ENCODE measurements around the gene ZBTB21.

ZBTB21 gene

DNA sequence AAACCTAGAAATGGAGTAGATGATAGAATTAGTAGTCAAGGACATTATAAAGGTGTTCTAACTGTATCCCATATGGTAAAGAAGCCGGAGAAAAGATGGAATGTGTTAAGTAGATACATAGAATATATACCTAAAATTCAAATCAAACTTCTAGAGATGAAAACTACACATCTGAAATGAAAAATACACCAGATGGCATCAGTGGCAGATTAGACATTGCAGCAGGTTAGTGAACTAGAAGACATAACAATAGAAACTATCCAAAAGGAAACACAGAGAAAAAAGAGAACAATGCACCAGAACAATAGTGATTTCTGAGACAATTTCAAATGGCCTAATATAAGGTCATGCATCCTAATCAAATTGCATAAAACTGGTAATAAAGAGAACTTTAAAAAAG lies 26.9 kb downstream of the ZBTB21 start:
- in situ Hi-C loops (cut with MboI; ENCODE audit: low sequenced_read_pairs) = no loop called here
- no peaks in the 10 kb centered on the region for H3K27me3 ChIP-seq (ENCODE audit: low read depth)
- H3K36me3 ChIP-seq (replicated peaks) = no peaks in the 10 kb centered on the region
- no peak for DNase-seq (ENCODE audit: low spot score in 2 of 2)
- H3K4me3 ChIP-seq = no peak overlapping the region
- no peaks in the 10 kb centered on the region; the same call in 1 of the 2 replicates for H3K9me3 ChIP-seq
- H3K4me1 ChIP-seq = no peaks in the 10 kb centered on the region

DNA sequence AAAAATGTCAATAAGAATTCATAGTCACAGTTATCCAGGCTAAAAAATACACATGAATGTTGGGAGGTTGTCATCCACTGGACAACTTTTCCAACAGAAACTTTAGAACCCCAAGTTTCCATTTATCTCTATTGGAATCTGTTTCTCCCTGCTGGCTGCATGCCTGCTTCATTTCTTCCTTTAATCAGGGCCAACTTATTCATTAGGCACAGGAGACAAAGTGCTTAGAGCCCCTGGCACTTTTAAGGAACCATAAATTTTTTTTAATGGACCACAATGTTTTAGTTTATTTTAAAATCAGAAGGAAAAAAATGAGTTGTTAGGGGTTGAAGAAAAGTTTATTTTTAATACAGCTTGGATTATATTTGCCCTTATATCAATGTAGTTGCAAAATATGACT lies 29.6 kb downstream of the ZBTB21 start:
- no peak overlapping the region for H3K4me3 ChIP-seq
- H3K36me3 ChIP-seq (replicated peaks) = no peaks in the 10 kb centered on the region
- H3K4me1 ChIP-seq = no peaks in the 10 kb centered on the region
- in situ Hi-C loops (cut with MboI; ENCODE audit: low sequenced_read_pairs) = no loop called here
- H3K27me3 ChIP-seq (ENCODE audit: low read depth) = no peaks in the 10 kb centered on the region
- DNase-seq (ENCODE audit: low spot score in 2 of 2) = no peak
- no peaks in the 10 kb centered on the region; the same call in 1 of the 2 replicates for H3K9me3 ChIP-seq

DNA sequence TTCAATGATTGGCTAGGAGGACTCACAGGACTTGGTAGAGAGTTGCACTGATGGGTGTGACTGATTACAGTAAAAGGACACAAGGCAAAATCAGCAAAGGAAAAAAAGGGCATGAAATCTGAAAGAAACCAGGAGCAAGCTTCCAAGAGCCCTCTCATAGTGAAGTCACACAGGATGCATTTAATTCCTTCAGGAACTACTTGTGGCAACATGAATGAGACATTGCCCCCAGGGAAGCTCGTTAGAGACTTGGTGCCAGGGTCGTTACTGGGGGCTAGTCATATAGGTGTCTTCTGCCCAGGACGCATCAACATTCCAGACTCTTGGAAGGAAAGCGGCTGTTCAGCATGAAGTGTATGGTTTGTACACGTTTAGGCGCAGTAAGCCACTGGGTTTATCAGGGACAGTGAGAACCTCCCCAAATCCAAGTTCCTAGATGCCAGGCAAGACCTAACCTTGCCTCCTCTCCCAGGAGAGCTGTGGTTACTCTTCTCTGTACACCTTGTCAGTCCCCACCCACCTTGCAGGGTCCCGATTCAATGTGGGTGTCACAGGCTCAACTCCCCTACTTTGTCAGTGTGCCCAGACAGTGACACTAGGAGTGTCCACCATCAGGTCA lies 30.3 kb downstream of the ZBTB21 start:
- Histone ChIP-seq H3K4me1 (no peaks in the 10 kb centered on the region), H3K9me3 (no peaks in the 10 kb centered on the region; the same call in 1 of the 2 replicates), H3K36me3 (replicated peaks) (no peaks in the 10 kb centered on the region), H3K27me3 (ENCODE audit: low read depth) (no peaks in the 10 kb centered on the region), H3K4me3 (no peak overlapping the region)
- DNase-seq (ENCODE audit: low spot score in 2 of 2) = no peak
- in situ Hi-C loops (cut with MboI; ENCODE audit: low sequenced_read_pairs) = no loop called here

DNA sequence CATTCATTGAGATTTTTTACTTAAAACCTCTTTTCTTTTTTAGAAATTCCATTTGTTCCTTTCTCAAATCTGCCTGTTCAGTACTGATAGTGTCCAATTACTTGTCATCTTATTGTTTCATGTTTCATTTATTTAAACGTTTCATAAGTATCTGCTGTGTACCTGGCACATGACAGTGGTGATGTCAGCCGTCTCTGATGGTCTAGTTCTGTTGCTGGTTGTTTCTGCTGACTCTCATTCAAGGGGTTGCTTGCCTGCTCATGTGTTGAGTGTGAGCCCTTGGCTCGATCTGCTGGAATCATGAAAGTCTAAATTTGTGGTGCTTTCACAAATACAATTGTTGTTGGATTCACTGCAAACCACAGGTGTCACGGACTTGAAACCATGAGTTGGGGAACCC lies 30.8 kb downstream of the ZBTB21 start:
- Histone ChIP-seq H3K36me3 (replicated peaks) (no peaks in the 10 kb centered on the region), H3K4me3 (no peak overlapping the region), H3K4me1 (no peaks in the 10 kb centered on the region), H3K9me3 (no peaks in the 10 kb centered on the region; the same call in 1 of the 2 replicates), H3K27me3 (ENCODE audit: low read depth) (no peaks in the 10 kb centered on the region)
- DNase-seq (ENCODE audit: low spot score in 2 of 2) = no peak
- in situ Hi-C loops (cut with MboI; ENCODE audit: low sequenced_read_pairs) = no loop called here

DNA sequence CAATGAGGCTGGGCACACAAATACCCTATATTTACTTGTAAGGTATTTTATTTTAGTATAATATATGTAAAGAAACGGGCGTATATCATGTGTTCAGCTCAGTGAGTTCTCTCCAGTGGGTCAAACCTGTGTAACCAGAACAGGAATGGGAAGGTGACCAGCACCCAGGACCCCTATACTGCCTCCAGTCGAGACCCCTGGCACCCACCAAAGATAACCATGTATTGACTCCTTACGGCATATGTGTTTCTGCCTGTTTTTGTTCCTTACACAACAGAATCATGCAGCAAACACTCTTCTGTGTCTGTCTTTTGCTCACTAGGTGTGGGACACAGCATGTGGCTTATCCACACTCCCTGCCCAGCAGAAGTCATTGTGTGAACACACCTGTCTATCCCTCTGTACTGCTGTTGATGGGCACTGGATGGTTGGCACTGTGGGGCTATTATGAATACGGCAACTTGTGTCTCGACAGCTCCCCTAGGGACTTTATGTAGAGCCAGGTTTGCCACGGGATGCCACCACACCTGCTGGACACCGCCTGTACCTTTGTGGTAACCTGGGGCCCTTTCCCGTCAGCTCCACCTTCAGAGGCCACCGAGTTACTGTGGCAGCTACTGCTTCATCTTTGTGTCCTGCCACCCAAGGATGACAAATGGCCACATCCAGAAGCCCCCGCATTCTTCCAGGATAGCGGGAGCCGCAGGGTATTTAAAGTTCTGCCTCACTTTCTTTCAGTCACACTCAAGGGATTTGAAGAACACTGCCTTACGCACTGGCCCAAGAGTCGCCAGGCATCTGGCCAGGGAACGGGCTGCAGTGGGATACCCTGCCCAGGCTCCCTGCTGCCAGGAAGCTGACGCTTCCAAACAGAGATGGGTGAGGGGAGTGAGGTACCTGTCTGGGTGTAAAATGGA lies 32.9 kb downstream of the ZBTB21 start:
- H3K9me3 ChIP-seq = no peaks in the 10 kb centered on the region; the same call in 1 of the 2 replicates
- H3K27me3 ChIP-seq (ENCODE audit: low read depth) = no peaks in the 10 kb centered on the region
- H3K36me3 ChIP-seq (replicated peaks) = no peaks in the 10 kb centered on the region
- H3K4me3 ChIP-seq = no peak overlapping the region
- in situ Hi-C loops (cut with MboI; ENCODE audit: low sequenced_read_pairs) = no loop called here
- H3K4me1 ChIP-seq = no peaks in the 10 kb centered on the region
- DNase-seq (ENCODE audit: low spot score in 2 of 2) = no peak

DNA sequence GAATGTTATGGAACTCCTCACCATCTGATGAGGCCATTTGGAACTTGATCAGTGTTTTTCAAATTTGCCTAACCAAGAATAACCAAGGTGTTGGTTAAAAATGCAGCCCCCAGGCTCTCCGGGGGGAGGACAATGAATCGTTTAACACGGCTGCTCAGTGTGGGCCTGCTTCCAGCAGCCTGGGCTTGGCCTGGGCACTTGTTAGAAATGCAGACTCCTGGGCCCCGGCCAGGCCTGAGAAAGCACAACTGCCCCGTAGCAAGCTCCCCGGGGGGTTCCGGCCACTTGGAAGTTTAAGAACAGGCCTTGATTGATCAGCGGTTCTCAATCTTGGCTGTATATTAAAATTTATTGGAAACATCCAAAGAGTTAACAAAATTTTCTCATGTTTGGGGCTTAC lies 33.5 kb downstream of the ZBTB21 start:
- Histone ChIP-seq H3K36me3 (replicated peaks) (no peaks in the 10 kb centered on the region), H3K27me3 (ENCODE audit: low read depth) (no peaks in the 10 kb centered on the region), H3K9me3 (no peaks in the 10 kb centered on the region; the same call in 1 of the 2 replicates), H3K4me3 (no peak overlapping the region), H3K4me1 (no peaks in the 10 kb centered on the region)
- DNase-seq (ENCODE audit: low spot score in 2 of 2) = no peak
- in situ Hi-C loops (cut with MboI; ENCODE audit: low sequenced_read_pairs) = no loop called here

DNA sequence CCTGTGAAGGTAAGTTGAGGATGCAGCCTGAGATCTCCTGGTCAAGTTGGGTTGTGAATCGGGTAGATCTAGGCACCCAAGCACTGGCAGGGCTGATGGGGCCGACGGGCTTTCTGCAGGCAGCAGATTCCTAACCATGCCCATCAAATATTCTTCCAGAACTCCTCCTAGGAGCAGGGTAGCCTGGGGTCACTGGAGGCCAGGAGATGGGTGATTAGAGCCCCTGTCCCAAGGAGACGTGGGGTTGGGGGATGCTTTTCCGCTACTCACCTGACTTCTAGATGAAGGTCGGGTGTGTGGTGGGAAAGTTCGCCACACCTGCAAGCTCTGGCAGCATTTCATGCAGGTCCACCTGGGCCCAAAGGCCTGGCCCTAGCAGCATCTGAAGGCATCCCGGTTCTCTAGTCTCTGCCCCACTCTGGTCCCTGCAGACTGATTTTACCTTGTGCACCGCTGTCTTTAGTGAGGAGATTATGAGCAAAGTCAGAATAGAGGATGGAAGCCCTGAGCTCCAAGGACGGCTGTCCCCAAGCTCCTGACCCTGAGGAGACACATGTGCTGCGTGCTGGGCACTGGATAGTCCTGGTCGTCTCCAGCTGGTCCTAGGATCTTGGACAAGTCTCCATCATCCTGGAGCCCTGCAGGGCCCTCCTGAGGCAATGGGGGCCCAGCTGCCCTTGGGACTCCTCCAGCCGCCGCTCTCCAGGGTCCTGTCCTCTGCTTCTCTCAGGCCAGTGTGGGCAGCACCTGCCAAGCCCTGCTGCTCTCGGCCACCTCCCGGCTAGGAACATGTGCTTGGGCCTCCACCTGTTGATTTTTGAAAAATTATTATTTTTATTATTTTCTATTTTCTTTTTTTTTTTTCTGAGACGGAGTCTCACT lies 34.5 kb downstream of the ZBTB21 start:
- no peak for DNase-seq (ENCODE audit: low spot score in 2 of 2)
- Histone ChIP-seq H3K4me3 (no peak overlapping the region), H3K9me3 (no peaks in the 10 kb centered on the region; the same call in 1 of the 2 replicates), H3K27me3 (ENCODE audit: low read depth) (no peaks in the 10 kb centered on the region), H3K4me1 (no peaks in the 10 kb centered on the region), H3K36me3 (replicated peaks) (no peaks in the 10 kb centered on the region)
- in situ Hi-C loops (cut with MboI; ENCODE audit: low sequenced_read_pairs) = no loop called here

DNA sequence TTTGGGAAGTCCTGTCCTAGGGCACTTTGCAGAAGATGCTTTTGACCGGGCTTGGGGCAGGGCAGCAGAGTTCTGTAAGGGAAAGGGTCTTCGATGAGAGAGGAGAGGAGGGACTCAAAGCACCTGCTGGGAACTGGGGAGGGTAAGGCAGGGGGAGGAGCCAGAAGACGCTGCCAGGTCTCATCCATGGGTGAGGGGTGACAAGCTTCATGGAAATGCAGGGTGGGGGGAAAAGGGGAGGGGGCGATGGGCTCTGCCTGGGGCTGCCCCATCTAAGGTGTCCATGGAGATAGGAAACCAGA lies 35.5 kb downstream of the ZBTB21 start:
- in situ Hi-C loops (cut with MboI; ENCODE audit: low sequenced_read_pairs) = no loop called here
- no peak for DNase-seq (ENCODE audit: low spot score in 2 of 2)
- Histone ChIP-seq H3K36me3 (replicated peaks) (no peaks in the 10 kb centered on the region), H3K9me3 (no peaks in the 10 kb centered on the region; the same call in 1 of the 2 replicates), H3K4me3 (no peak overlapping the region), H3K4me1 (no peaks in the 10 kb centered on the region), H3K27me3 (ENCODE audit: low read depth) (no peaks in the 10 kb centered on the region)

DNA sequence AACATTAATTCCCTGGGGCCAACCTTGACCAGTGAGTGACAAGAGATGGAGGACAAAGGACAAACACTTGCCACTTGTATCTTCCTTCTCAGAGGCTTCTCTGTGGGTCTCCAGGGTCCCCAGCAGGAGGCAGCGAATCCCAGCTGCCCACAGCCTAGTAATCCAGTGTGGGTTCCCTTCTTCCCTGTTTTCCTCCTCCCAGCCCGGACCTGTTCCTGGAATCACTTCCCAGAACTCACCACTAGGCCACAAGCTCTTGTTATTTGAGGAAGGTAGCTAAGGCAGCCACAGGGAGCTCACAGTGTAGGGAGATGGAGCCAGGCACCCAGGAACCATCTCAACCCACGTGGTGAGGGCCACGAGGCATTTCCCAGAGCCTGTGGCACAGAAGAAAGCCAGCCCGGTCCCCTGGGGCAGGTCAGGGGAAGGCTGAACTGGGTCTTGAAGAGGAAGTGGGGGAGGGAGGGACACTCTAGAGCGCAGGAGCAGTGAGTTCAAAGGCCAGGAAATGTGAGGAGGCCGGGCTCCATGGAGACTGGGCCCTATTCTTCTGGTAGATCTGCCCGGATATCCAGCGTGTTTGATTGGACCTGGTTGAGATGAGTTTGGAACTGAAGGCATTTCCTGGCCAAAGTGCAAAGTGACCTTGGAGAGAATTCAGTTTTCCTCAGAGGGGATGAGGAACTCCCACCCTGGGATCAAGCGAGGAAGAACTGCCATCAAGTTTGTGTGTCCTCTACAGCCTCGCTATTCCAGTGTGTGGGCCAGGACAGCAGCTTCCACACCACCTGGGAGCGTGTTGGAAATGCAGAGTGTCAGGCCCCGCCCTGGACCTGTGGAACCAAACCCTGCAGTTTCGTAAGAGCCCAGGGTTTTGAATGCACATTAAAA lies 36.1 kb downstream of the ZBTB21 start:
- in situ Hi-C loops (cut with MboI; ENCODE audit: low sequenced_read_pairs) = no loop called here
- DNase-seq (ENCODE audit: low spot score in 2 of 2) = no peak
- no peaks in the 10 kb centered on the region for H3K9me3 ChIP-seq
- no peaks in the 10 kb centered on the region for H3K27me3 ChIP-seq (ENCODE audit: low read depth)
- H3K36me3 ChIP-seq (replicated peaks) = no peaks in the 10 kb centered on the region
- H3K4me1 ChIP-seq = no peaks in the 10 kb centered on the region
- H3K4me3 ChIP-seq = no peak overlapping the region

DNA sequence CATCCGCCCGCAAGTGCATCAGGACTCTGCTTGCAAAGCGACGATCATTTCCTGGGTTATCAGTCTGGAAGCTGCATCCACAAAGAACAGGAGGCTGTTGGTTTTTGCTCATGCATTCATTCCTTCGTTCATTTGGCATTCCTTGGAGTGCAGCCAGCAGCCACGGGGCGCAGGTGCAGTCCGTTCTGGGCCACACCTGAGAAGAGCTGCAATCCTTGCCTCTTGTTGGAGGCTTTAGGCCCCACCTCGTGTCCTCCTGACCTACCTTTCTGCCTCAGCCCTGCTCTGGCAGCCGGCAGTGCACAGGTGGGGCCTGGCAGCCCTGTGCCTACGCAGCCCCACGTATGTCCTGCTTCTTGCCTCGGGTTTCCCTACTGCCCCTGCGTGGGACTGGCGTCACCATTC lies 36.7 kb downstream of the ZBTB21 start:
- in situ Hi-C loops (cut with MboI; ENCODE audit: low sequenced_read_pairs) = no loop called here
- Histone ChIP-seq H3K4me1 (no peaks in the 10 kb centered on the region), H3K4me3 (no peak overlapping the region), H3K9me3 (no peaks in the 10 kb centered on the region), H3K36me3 (replicated peaks) (no peaks in the 10 kb centered on the region), H3K27me3 (ENCODE audit: low read depth) (no peaks in the 10 kb centered on the region)
- DNase-seq (ENCODE audit: low spot score in 2 of 2) = no peak

DNA sequence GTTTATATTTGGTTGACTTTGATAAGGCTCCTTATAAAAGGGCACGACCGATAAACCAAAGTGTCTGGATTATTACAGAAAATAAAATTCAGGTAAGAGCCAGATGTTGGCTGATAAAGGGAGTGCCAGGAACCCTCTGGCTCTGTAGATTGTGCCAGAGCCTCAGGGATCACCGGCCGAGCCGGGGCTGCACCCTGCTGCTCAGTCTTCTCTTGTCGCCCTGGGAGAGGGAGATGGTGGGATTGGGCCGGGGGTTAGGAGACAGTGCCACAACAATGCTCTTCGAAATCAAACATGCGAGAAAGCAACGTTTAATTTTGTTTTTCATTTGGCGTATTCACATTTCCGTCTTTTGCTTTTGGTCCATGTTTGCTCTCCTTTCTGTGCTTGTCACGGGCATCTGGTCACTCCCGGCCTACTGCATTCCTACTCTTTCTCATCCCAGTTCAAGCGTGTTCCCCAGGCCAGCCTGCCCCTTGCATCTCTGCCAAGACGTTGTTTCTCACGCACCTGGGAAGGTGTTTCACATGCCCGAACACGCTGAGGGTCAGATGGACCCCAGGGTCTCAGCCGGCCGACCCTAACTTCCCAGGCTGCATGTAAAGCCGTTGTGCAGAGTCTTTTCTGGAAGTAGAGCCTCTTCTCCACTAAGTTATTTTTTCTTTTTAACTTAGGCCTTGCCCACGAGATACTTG lies 37.5 kb downstream of the ZBTB21 start:
- no peak for DNase-seq (ENCODE audit: low spot score in 2 of 2)
- Histone ChIP-seq H3K4me1 (no peaks in the 10 kb centered on the region), H3K4me3 (no peak overlapping the region), H3K9me3 (no peaks in the 10 kb centered on the region), H3K36me3 (replicated peaks) (no peaks in the 10 kb centered on the region), H3K27me3 (ENCODE audit: low read depth) (no peaks in the 10 kb centered on the region)
- in situ Hi-C loops (cut with MboI; ENCODE audit: low sequenced_read_pairs) = no loop called here

DNA sequence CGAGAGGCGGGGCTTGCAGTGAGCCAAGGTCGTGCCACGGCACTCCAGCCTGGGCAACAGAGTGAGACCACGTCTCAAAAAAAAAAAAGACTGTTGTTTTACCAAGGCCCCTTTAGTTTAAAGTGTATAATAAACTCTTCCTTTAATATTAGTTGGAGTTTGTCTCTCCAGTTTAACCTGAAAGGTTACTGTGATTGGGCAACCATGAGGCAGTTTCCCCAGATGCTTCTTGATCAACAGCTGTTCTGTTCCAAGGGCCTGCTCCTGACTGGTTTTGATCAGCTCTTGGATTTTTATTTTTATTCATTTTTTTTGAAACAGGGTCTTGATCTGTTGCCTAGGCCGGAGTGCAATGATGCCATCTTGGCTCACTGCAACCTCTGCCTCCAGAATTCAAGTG lies 38.3 kb downstream of the ZBTB21 start:
- Histone ChIP-seq H3K4me1 (no peaks in the 10 kb centered on the region), H3K9me3 (no peaks in the 10 kb centered on the region), H3K27me3 (ENCODE audit: low read depth) (no peaks in the 10 kb centered on the region), H3K4me3 (no peak overlapping the region), H3K36me3 (replicated peaks) (no peaks in the 10 kb centered on the region)
- no peak for DNase-seq (ENCODE audit: low spot score in 2 of 2)
- in situ Hi-C loops (cut with MboI; ENCODE audit: low sequenced_read_pairs) = no loop called here
